Hippocampal formation (tissue), 2 donors: ENCODE measurements around the gene DLX1.
"Not testable (repeated sequence)": the region's sequence is repeated elsewhere in the genome, so short reads cannot be mapped to it uniquely, and the experiment has no call there.

Experiments used
- DNase-seq, 2 donors: peaks; one replicate each; lab custom pipeline; 2025; lab: John Stamatoyannopoulos, UW

Gene DLX1

GRCh38 chr2:172065111-172065510 is 20.2 kb upstream of the DLX1 start:
- no peak for DNase-seq

GRCh38 chr2:172066394-172066886 is 18.9 kb upstream of the DLX1 start:
- DNase-seq, result no peak

DNA sequence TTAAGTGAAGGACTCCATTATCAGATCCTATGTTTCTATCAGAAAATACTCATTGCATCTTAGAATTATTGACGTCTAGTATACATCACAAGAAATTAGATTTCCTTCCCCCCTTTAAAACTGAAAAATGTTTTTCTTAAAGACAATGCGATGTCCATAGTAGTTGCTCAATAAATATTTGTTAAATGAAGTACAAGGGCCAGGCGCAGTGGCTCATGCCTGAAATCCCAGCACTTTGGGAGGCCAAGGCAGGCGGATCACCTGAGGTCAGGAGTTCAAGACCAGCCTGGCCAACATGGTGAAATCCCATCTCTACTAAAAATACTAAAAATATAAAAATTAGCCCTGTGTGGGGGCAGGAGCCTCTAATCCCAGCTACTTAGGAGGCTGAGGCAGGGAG is 17.4 kb upstream of the DLX1 start:
- not testable (repeated sequence) for DNase-seq

DNA sequence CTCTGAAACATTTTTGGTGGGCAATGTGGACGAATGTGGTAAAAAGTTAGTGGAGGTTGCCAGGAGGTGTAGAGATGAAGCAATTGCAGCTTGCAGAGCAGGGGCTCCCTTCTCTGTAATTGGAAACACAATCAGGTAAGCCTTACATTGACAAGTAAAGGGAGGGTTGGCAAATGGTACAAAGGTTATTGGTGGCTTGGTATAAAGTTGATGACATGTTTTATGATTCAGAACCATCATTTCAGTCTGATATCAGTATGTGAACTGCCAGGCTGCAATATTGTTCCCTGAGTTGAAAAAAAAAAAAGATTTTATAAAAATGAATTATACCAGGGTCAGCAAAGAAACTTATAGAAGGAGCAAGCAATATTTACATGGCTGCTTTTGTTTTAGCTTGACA is 14.4 kb upstream of the DLX1 start:
- no peak for DNase-seq

DNA sequence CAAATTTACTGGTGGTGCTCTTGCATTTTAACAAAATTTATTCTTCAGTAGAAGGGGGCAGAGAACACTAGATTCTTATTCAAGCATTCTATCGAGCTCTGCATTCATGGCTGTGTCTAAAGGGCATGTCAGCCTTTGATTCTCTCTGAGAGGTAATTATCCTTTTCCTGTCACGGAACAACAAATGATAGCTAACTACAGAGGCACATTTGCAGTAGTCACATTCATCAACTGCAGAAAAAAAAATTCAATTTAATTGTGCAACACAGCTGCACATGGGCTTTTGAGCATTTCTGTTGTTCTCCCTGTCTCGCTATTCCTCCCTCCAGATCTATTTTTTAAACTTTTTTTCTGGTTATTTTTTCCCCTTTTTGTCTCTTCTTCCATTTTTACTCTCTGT is 13.0 kb upstream of the DLX1 start:
- DNase-seq, result no peak

GRCh38 chr2:172072706-172073105 is 12.6 kb upstream of the DLX1 start:
- DNase-seq, result no peak

DNA sequence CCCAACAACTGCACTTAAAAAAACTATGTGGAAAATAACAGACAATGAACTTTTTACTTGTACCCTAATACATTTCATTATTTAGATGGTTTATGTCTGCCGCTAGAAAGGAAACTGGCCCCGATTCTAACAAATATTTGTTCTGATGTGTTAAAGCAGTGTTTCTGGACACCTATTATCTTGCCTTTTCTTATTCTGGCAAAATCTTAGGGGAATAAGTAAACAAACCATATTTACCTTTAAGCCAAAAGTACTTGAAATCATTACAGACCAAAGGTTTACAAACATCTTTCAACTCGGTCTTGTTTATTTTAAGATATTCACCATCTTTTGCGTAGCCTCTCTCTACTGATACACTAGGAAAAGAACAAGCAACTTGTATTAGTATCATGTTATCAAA is 11.8 kb upstream of the DLX1 start:
- no peak for DNase-seq

- DNase-seq, result no peak
Observed at GRCh38 chr2:172074254-172074653, 11.1 kb upstream of the DLX1 start.

DNA sequence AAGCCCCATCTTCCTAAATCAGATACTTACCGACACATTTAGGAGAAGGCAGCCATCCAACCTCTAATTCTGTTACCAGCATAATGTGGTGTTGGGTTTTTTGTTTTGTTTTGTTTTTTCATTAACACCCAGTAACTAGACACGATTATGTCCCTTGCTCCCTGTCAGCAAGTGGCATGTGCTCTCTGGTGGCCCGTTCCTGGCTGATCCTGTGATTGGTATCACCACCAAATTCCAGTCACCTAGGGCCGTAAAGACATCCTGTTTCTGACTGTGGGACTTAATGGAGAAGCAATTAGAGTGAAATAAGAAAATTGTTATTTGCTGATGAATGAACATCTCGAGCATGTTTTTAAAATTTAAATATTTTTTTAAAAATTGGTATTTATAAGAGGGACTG is 5.9 kb upstream of the DLX1 start:
- DNase-seq, result no peak

GRCh38 chr2:172079838-172080640 is 5.3 kb upstream of the DLX1 start:
- DNase-seq, result no peak

DNA sequence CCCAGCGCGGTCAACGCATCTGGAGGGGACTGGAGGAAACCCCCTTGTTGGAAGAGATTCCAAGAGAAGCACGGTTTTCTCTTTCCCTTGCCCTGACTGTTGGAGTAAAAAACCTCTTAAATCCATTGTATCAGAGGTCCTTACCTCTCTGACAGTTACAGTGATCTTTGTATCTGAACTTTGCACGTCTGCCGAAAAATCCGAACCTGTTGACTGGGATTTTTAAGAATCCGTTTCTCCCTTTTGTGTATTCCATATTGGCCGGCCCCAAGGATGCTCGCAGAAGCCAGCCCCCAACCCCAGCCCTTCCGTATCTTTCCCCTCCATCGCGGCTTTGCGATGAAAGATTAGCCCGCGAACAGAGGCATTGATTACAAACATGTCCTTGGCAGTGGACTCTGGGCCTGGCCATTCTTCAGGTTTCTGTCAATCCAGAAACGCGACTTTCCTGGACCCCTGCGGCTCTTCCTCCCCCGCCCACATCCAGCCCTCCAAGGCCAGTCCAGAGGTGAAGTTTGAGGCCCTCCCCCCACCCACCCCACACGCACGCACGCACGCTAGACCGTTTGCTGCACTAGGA is 4.6 kb upstream of the DLX1 start:
- no peak for DNase-seq

DNA sequence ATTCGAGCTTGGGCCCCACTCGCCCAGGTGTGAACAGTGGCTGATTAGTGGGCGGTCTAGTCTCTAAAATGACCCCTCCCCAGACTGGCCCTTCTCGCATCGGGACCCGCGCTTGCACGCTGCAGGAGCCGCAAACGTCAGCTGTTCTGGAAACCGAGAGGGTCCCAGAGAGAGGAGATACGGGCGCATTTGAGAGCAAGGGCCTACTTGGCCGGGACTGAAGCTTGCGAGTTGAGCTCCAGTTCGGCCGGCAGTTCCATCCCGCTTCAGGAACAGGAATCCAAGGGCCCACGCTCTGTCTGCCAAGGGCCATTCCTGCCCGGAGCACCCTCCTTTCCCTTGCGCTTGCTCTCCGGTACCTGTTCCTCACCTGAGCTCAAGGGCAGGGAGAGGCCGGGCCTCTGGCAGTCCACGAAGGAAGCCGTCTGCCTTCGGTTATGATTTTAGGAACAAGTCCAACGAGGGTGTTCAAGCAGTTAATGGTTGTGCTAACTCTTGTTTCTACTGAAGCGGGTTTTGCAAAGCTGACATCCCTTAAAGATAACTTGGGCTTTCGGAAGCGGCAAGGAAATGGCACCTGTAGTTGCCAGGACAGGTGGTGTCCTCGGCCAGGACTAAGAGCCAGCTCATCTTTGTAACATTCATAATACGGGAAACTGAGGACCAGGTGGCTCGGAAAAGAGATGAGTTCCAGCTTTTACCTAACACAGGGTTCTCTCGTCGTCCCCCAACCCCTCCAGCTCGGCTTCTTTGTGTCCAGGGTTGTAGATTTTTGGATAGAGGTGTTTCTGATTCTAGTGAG is 3.9 kb upstream of the DLX1 start:
- DNase-seq, result no peak

DNA sequence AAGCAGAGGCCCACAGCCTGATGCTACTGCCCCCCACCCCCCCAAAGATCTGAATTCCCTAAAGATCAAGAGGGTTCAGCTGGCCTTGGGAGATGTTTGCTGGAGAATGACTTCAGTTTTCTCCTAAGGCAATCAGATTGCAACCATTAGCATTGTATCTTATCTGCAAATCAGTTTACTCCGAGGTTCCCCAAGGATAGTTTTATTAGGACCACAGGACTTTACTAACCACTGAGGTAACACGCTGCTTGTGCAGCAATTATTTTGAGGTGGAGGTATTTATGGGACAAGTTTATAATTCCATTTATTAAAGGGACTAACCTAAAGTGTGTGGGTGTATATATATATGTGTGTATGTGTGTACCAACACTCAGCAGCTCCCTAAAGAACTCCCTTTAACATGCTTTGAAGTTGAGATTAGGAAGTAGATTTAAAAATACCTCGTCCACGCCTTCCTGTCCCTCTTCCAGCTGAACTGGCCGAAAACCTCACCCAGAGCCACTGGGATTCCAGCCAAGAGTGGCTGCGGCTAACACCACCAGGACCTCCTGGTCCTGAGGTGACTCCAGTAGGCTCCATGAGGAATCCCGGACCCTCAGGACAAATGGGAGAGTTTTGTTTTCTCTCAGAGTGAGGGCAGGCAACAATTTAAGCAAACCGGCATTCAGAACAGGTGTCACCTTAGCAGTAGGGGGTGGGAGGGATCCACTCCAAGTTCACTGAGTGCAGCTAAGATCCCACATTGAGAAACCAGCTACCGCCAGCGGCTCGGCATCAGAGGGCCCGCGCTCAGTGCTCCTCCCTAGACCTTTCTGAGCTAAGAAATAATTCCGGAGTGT is 3.0 kb upstream of the DLX1 start:
- DNase-seq, result no peak

DNA sequence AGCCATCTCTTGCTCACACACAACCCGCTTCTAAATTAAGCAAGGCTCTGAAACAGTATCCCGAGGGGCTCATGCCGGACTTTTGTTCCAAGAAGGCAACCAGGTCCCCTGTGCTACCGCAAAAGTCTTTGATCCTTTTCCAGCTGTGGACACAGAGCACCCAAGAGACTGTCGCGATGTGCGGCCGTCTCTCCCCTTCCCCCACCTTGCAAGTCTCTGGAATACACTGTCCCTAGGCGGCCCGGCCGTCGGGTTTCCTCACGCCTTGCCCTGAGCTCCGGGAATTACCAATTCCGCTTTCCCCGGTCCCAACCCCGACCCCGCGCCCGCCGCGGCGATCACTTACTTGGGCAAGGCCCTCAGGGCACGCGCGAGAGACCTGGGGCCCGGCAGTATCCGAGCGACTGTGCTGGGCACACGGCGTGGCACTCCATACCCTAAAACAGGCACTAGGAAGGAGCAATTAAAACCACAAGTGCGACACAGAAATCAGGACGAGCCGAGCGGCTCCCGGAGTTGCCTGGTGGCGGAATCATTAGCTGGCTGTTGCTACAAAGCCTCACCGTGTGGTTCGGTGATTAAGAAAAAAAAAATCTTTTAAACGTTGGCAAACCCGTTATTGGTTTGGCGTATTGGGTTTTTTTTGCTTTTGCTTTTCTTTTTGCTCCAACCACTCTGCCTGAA is 2.2 kb upstream of the DLX1 start:
- DNase-seq, result no peak

- no peak for DNase-seq
Observed at GRCh38 chr2:172083628-172084394, 1.5 kb upstream of the DLX1 start.

GRCh38 chr2:172084395-172084644 is 987 bp upstream of the DLX1 start:
- DNase-seq, result no peak

GRCh38 chr2:172084645-172085459 is 455 bp upstream of the DLX1 start:
- no peak for DNase-seq

- DNase-seq, result no peak
Observed at GRCh38 chr2:172086241-172087206, 1.2 kb downstream of the DLX1 start.
